Subcutaneous adipose tissue (tissue), 4 donors: Measurements from ENCODE around the gene ENDOU. TPM values are rescaled to one million over a fixed set of nuclear protein-coding genes. Genes with fewer than 3 reads are reported as not detected.

Source experiments
- CTCF ChIP-seq: fragments of 450-650 bp; IDR thresholded peaks from one replicate; pipeline ENCODE4 v1.5.1; 2016; ENCODE audit warnings: low read depth, mild to moderate bottlenecking, control low read depth, antibody characterized with exemption, moderate library complexity
- total RNA-seq, 4 donors: library from RNA; depleted of rRNA; stranded (reverse); fragments of >200 nt; gene quantifications; one replicate each; pipeline ENCODE4 v1.1.0, GENCODE V29; 2016

ENDOU gene
- total RNA-seq, 4 donors from 2014 or later, result 0.33 to 3.2 TPM; not detected in 2

DNA sequence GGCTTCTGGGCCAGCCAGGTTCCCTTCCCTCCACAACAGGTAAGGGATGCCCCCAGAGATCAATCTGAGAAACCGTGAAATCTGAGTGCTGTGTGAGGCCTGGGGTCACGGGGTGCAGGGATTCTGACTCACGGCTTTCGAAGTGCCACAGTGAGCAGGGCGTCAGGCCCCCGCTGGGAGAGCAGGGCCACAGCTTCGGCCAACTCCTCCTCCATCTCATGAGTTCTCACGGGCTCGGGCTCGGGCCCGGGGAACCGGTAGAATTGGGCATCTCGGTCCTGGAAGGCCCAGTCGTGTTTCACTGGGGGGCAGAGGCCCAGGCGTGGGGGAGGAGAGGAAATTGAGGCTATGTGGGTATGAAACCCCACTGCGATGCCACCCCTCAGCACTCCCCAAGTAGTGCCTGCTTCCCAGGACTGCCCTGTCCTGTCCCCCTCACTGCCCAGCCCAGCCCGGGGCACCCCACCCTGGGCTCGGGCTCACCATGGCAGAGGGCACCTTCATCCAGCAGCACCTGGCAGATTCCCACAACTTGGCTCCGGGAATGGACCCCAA lies 25.7 kb upstream of the ENDOU start:
- no peak for TF ChIP-seq CTCF

DNA sequence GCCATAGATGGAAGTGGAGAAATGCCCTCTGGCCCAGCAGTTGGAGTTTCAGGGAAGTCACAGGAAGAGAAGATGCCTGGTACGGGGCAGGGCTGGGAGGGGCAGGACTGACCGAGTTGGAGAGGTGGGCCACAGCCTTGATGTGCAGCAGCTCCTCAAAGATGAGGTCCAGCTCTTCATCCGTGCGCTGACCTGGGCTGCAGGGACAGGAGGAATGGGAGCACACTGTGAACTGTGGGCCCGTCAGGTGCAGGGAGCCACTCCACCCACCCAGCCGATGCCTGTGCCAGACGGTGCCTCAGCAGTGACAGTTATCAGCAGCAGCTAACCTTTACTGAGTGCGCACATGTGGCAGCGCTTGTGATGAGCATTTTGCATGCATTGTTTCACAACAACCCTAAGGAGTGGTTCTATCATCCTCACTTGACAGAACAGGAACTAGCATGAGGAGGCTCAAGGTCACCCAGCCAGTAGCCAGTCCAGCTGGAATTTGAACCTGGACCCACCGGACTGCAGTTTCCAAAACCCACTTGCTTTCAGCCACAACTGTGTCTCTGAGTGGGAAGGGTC lies 25.0 kb upstream of the ENDOU start:
- no peak for TF ChIP-seq CTCF

DNA sequence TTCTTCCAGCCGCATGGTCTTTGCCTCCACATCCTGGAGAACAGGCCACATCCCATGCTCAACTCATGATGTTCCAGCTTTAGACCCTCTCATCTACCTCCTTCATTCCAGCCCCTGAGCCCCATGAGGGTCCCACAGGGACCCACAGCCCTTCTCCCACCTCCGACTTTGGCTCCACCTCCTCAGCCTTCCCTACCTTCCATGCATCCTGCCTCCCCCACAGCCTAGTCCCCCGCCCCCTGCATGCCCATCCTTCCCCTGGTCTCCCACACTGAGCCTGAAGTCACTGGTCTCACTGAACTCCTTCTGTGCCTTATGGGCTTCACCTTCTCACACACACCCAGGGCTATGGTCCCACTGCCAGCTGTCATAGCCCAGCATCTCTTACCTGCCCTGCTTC lies 23.6 kb upstream of the ENDOU start:
- TF ChIP-seq CTCF, result no peak

- no peak for TF ChIP-seq CTCF
Measured at GRCh38 chr12:47748507-47748828, 23.2 kb upstream of the ENDOU start.

DNA sequence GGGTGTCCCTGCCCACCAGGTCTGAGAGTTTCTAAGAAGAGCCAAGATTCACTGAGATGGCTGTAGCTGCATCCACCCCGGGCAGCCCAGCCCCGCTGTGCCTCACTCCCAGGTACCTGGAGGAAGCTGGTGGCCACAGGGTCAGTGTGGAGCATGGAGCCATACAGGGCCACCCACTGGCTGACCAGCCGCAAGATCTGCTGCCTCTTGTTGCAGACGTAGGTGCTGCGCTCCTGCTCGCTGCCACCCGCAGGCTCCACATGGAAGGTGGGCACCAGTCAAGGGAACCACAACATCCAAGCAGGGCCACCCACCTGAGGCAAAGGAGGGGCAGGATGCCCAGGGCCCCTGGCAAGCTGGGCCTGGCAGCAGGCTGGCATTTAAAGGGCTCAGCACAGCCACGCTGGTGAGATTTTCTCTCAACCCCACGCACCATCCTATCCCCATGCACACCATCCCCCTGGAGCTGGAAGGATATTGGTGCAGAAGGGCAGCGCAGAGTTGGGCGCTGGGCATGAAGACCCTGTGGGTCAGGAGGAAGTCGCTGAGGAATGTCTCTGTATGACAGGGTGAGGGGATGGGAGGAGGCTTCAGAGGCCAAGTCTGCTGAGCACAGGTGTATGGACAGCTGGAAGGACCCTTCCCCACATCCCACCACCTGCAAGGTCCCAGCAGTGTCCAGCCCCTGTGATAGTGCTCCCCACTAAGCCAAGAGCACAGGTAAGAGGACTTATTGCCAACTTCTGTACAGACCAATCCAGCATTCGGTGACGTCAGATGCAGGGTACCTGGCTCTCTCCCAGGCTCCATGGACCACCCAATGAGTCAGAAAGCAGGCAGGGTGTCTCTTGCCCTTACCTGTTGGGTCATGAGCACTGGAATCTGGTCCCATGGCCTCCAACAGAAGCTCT lies 22.6 kb upstream of the ENDOU start:
- TF ChIP-seq CTCF, result no peak

DNA sequence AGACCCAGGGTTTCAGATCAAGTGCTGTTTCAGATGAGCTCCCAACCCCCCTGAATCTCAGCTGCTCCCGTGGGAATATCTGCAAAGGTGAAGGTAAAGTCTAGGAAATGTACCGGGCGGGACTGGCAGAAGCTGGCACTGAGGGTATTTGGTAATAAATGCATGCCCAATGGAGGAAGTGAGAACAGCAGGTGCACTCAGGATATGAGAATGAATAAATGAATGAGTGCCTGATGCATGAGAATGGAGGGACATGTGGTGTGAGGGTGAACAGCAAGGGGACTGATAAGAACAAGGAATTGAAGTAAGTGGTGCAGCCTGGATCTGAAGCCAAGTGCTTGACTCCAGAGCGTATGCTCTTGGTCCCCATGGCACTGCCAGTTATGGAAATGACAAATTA lies 21.8 kb upstream of the ENDOU start:
- TF ChIP-seq CTCF, result no peak

- no peak for TF ChIP-seq CTCF
Measured at GRCh38 chr12:47746523-47746922, 21.2 kb upstream of the ENDOU start.
